GM18861 (cell line): ENCODE results near the gene FMN2.
A peak's percentile ranks its signal among the peaks of the same experiment; 100 is the strongest.
"Not testable (repeated sequence)": the region's sequence is repeated elsewhere in the genome, so short reads cannot be mapped to it uniquely, and the experiment has no call there.

Source experiments
- ATAC-seq: cut with Tn5 transposase; IDR thresholded peaks from one replicate; pipeline ENCODE4 v1.9.1; 2021; ENCODE audit not compliant: unreplicated experiment

FMN2 gene

DNA sequence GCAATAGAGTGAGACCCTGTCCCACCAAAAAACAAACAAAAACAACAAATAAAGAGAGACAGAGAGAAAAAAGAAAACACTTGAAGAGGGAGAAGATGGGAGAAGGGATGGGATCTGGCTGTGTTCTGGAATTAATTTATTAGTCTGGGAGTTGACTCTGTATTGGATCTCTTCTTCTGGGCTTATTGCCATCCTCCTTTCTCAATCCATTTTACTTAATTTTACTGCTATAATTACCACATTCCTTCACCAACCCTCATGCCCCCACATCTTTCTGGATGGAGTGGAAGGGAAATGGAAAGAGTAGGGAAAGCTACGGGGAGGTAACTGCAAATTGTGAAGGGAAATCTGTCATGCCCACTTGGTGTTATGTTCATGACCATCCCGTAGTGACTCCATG, 42.9 kb downstream of the FMN2 start:
- ATAC-seq: no peak

DNA sequence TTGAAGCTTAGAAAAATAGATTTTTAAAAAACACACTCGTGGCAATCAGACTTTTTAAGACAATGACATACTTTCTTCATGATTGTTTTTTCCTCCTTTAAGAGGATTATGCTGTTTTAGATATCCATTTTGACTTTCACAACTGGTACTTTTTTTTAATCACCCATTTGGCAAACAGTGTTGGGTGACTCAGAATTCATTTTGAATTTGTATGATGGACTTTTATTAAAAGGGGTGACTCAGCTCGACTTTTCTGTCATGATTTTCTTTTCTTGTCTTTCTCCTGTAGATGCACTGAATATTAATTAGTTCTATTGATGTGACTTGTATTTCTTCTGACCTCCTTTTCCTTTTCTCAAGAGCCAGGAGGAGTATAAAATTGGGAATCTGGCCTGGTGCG, 44.7 kb downstream of the FMN2 start:
- no peak for ATAC-seq

DNA sequence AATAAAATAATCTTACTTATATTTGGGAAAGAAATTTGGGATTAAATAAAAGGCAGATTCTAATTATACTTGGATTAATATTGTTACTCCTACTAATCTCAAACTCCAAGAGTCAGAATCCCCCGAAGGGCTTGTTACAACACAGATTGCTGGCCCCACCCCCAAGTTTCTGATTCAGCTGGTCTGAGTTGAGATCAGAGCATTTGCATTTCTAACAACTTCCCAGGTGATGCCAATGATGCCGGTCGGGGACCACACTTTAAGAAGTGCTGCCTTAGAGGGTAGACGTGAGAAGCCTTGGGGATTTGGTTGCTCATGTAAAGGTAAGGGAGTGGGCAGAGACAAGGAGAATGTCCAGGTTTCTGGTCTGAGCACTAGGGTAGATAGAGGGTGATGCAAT, 47.2 kb downstream of the FMN2 start:
- ATAC-seq: no peak

DNA sequence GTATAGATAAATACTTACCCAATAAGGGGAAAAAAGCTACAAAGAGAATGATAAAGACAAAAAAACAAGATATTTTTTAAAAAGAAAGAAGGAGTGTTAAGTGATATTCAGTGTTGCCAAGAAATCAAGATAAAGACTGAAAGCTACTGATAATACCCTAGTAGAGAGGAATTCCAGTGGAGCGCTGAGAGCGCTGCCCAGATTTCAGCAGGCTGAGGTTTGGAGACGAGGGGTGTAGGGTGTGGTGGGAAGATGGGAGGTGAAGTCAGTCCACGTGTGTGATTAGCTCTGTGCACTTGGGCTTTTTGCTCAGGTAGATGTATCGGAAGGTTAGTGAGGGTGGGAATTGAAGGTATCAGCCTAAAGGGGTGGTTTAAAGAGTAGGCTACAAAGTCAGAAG, 47.8 kb downstream of the FMN2 start:
- ATAC-seq: no peak

DNA sequence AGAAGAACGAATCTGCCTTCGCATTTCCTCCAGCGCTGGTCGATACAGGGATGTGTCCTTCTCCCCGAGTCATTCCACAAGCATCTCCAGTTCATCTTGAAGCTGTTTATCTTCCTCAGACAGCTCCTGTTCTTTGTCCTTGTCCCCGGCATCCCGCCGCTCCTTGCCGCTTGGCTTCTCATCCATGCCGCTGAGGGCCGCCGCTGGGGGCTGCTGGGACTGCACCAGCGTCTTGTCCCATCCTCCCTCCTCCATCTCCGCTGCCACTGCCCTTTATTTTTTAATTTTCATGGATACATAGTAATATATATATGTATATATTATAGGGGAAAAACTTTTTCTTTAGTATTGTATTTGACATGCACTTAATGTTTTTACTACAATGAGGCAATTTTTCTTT, 53.4 kb downstream of the FMN2 start:
- ATAC-seq: no peak

DNA sequence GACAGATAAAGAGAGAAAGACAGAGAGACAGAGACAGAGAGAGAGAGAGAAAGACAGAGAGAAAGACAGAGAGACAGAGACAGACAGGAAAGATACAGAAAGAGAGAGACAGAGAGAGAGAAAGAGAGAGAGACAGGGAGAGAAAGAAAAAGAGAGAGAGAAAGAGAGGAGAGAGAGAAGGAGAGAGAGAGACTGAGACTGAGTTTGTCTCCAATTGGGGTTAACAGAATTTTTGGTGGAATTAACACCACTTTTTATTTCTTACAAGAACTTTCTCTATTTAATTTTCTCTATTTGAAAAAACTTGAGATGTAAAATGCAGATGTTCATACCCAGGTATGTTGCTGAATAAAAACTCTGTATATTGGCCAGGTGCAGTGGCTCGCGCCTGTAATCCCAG, 56.6 kb downstream of the FMN2 start:
- no peak for ATAC-seq

DNA sequence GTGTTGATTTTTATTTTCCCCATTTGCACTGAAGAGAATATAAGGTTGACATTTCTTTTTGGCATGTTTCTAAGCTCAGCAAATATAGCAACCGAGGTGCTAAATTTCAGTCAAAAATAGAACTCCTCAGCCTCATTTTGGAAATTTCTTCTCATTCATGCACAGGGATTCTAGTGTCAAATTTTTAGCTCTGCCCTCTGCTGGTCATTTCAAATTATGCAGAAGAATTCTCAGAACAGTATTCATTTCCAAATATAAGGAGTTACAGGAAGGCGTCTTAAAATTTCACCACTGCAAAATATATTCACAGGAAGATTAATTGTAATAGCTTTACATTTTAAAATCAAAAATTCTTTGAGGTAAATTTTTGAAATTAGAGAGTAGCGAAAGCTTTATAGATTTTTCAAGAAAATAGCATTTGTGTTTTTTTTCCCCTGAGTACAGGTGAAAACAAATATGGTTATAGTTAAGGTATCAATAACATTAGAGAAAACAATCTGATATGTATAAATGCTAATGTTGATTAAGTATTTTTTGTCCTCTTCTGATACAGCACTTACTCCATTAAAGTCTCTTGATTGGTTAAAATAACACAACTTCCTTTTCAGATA, 57.9 kb downstream of the FMN2 start:
- ATAC-seq: peak; percentile 78

DNA sequence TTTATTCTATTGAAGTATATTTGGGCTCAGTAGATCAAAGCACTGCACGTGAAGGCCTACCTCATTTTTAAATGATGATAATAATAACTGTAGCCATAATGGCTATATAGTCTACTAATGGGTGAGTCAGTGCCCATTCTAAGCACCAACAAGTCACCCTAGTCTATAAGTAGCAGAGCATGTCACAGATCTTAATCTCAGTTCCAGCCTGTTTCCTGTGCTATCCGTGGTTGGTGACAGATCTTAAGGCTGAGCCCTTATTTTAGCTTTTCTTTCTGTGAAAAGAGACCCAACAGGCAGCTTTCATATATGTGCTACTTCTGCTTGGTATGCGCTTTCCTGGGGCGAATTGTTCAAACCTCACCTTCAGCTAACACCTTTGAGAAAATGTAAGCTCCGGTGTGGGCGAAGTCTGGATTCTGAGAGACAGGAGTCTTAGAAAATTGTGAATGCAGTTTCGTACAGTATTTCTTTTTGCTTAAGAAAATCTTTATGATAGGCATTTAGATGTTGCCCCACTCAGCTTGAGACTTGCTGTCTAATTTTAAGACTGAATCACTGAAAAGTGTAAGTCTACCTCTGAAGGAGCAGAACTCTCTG, 59.6 kb downstream of the FMN2 start:
- ATAC-seq: no peak

DNA sequence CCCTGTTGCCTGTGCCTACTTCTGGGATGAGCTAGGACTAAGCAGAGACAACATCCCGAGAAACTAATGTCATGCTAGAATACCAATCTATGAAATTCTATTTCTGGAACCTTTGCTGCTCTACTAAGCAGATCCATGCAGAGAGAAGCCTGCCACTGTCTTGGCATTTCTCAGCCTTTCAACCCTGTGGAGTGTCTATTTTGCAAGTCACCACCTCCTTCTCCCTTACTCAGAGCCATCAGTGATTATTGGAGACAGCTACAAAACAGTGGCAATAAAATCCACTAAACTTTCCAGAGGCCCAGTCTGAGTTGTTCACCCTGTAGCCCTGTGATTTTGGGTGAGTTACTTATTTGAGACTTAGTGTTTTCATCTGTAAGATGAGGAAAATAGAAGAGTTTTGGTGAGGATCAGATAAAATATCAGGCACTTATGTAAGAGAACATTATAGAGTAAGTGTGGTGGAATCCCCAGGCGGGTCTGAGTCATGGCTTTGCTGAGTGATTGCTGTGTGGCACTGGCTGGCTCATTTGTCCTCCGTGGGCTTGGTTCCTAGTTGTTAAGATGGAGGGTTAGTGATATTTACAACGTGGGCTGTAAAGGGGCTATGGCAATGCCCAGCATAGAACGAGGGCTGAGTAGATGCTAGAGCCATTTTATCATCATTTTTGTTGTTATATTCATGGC, 61.1 kb downstream of the FMN2 start:
- ATAC-seq: no peak

DNA sequence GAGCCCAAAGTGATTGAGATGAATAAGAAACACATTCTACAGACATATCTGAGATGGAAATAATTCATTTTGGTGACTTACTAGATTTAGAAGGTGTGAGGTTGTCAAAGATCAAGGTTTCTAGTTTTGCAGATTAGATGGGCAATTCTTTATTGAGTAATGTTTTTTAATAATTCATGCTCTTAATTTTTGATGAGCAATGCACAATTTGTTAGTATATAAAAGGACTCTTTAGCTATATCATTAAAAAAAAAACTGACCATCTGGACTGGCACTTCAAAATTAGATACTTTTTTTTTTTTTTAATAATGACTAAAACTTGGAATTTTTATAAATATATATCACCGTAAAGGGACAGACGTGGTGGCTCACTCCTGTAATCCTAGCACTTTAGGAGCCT, 63.9 kb downstream of the FMN2 start:
- no peak for ATAC-seq

DNA sequence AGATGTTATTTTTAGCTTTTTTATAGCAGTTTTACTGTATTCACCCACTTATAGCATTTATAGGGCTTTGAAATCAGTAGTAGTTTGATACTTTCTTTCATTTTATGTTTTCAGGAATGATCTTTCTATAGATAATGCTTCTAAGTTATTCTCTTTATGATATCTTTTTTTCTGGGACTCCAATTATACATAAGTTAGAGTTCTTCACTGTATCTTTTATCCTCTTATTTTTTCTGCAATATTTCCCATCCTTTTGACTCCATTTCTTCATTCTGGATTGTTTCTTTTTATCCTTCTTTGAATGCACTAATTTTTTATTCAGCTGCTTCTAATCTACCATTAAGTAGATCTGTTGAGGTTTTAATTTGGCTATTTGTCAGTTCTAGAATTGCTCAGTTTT, 73.1 kb downstream of the FMN2 start:
- no peak for ATAC-seq

DNA sequence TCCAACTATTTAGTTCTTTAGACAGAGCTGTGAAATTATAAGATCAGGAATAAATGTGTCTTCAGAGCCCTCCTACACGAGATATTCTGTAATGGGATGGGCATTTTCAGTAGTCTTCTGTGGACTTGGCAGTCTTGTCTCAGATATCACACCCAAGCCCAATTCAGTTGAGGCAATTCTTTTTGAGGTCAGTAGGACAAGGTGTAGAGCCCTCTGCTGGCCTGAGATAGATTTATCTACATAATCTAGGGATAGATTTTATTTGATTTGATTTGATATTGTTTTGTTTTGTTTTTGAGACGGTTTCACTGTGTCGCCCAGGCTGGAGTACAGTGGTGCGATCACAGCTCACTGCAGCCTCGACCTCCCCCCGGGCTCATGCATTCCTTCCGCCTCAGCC, 77.5 kb downstream of the FMN2 start:
- no peak for ATAC-seq

DNA sequence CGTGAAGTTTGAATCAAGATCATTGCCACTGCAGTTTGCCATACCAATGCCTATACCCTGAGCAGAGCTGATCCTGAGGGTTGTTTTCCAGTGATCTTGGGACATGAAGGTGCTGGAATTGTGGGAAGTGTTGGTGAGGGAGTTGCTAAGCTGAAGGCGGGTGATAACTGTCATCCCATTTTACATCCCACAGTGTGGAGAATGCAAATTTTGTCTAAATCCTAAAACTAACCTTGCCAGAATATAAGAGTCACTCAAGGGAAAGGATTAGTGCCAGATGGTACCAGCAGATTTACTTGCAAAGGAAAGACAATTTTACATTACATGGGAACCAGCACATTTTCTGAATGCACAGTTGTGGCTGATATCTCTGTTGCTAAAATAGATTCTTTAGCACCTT, 78.6 kb downstream of the FMN2 start:
- no peak for ATAC-seq

DNA sequence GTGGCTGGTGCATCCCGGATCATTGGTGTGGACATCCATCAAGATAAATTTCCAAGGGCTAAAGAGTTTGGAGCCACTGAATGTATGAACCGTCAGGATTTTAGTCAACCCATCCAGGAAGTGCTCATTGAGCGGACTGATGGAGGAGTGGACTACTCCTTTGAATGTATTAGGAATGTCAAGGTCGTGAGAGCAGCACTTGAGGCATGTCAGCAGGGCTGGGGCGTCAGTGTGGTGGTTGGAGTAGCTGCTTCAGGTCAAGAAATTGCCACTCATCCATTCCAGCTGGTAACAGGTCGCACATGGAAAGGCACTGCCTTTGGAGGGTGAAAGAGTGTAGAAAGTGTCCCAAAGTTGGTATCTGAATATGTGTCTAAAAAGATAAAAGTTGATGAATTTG, 79.1 kb downstream of the FMN2 start:
- no peak for ATAC-seq

DNA sequence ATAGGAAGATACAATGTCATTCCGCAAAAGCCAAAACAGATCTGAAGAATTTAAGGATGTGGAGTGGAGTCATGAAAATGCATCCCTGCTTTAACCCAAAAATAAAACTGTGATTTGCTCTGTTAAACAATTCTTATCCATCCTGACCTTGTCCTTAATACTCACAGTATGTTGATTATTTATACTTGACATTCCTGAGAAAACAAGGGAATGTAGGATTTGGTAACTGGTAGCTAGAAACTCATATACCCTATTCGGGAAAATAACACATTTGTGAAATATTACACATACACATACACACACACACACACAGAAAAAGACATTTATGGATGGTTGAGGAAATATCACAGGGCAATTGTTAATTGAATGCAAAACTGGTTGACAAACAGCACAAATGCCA, 80.2 kb downstream of the FMN2 start:
- ATAC-seq: no peak

DNA sequence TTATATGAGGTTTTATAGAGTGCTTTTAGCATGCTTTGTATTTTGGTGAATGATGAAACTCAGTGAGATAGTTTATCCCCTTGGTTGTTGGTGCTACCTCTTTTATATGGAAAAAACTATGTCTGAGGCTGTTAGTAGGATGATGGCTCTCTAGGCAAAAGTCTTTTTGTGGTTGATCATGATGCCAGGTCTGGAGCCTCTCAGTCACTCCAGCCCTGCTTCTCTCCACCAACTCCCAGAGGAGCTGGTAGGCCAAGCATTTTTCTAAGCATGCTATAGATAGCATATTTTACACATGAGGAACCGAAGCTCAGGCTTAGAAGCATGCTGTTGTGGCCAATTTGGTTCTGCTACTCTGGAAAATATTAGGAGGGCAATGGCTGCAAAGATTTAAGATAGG, 82.2 kb downstream of the FMN2 start:
- ATAC-seq: no peak

DNA sequence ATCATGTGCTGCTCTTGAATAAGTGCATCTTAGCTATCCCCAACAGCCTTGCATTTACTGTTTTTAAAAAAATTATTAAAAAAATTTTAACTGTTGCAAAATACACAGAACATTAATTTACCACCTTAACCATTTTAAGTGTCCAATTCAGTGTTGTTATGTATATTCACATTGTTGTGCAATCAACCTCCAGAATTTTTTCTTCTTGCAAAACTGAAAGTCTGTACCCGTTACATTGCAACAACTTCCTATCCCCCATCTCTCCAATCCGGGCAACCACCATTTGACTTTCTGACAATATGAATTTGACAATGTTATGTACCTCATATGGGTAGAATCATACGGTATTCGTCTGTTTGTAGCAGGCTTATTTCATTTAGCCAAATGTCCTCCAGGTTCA, 83.1 kb downstream of the FMN2 start:
- ATAC-seq: no peak

DNA sequence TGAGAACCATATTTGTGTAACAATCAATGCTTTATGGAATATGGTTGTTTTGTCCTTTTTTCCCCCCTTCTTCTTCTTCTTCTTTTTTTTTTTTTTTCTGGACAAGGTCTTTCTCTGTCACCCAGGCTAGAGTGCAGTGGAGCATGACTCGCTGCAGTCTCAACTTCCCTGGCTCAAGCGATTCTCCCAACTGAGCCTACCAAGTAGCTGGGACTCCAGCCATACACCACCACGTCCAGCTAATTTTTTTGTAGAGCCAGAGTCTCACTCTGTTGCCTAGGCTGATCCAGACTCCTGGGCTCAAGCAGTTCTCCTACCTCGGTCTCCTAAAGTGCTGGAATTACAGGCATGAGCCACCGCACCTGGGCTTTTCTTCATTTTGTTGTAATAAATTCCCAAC, 86.7 kb downstream of the FMN2 start:
- ATAC-seq: no peak

DNA sequence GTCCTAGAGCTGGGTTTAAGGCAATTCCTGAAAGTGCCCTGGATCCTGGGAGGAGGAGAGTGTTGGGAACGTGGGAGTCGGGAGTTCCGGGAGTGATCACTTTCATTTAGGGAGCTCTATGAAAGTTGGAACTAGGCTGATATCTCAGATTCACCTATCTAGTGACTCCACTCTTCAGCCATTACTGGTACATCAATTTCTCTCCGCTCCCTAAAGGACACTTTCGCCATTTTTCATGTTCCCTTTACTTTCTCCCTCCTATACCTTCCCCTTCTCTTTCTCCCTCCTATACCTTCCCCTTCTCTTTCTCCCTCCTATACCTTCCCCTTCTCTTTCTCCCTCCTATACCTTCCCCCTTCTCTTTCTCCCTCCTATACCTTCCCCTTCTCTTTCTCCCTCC, 93.0 kb downstream of the FMN2 start:
- ATAC-seq: not testable (repeated sequence)

DNA sequence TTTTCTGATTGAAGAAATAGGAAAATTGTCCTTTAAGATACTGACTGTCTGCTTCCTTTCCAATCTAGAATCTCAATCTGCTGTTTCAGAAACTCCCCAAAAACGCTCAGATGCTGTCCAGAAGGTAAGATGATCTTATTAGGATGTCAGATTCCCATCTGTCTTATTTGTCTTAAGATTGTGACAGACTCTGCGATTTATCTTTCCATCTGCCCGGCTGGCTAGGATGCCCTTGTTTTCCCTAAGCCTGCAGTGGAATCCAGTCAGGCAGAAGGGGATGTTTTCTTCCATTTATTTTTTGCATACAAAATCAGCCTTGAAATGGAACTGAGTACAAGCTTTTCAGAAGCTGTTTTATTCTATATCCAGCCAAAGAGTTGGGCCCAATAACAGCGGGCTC, 96.5 kb downstream of the FMN2 start:
- ATAC-seq: no peak

DNA sequence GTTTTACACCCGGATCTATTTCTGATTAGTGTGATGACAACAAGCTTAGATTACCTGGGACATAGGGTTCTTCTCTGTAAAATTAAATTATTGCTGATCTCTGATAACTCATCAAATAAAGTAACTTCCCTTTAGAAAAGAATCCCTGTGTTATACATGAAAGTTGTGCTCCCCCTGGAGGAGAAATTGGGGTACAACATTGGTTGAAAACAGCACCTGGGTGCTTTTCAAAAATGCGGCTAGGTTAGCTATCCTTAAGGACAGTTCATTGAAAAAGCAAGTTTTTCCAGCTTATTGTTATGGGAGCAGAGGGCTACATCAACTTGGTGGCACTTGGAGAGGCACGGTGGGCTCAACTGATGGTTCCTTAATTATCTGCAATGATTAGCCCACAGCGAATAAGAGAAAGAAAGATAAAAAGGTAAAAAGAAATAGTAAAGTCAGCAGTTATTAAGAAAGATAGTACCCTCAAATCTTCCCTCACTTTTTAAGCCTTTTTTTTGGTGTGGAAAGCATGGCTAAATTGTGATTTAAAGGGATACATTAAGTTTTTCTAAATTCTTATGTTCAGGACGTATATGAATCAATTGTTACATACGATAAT, 97.8 kb downstream of the FMN2 start:
- peak; percentile 74 for ATAC-seq

DNA sequence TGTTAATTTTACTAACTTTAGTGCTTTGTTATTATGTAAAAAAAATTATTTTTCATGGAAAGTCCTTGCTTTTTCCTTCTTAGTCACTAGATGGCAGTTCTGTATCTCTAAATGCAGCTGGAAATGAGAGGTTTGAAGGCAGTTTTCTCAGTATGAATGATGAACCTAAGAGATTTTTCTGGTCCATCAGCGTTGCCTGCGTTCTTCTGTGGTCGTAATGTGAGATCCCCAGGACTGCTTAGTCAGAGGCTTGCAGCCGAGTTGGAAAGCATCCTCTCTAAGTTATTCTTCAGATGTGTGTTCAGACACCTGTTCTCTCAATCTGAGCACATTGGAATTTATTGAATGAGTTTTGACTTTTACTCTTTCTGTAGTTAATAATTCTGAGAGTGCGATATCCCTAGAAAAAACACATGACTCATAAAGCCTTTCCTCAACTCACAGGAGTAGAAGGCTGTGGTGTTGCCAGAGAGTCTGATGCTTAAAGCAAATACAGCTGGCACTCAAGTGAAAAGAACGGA, 99.3 kb downstream of the FMN2 start:
- ATAC-seq: no peak
